Measurements from ENCODE around the gene TEX14. TPM values are rescaled to one million over a fixed set of nuclear protein-coding genes. Genes with fewer than 3 reads are reported as not detected.

TEX14 gene
- 0.11 TPM for total RNA-seq
- polyA plus RNA-seq: 0.09 TPM

GRCh38 chr17:58691701-58692238 lies at the start of gene TEX14:
Gene TEX14 (minus strand): TSS chr17:58692045. CDS start chr17:58652001, 40,044 bp downstream.
- WGBS: 86% methylated on average over 19 of the region's 19 CpGs
- DNase-seq (ENCODE audit: extremely low spot score): no peak
- peaks cover 1% of the 10 kb centered on the region for H3K4me1 ChIP-seq (ENCODE audit: insufficient read depth)

GRCh38 chr17:58741121-58741625 lies 49.3 kb upstream of the TEX14 start:
- H3K27ac ChIP-seq (ENCODE audit: low read depth): no peak overlapping the region
- no peak for DNase-seq (ENCODE audit: extremely low spot score)
- H3K4me1 ChIP-seq (ENCODE audit: insufficient read depth): no peaks in the 10 kb centered on the region
- no peaks in the 10 kb centered on the region for H3K36me3 ChIP-seq (ENCODE audit: insufficient read depth)
- H3K4me3 ChIP-seq (ENCODE audit: low read depth, low read length): no peak overlapping the region
- WGBS: 78% methylated on average over 8 of the region's 8 CpGs

More at GRCh38 chr17:58691701-58692238, at the start of gene TEX14:
- no peaks in the 10 kb centered on the region for H3K36me3 ChIP-seq (ENCODE audit: insufficient read depth)
- H3K27ac ChIP-seq (ENCODE audit: low read depth): peak within 1 kb of the TSS; percentile 80
- peak within 1 kb of the TSS; percentile 66 for H3K4me3 ChIP-seq (ENCODE audit: low read depth, low read length)

GRCh38 chr17:58734811-58735210 lies 43.0 kb upstream of the TEX14 start:
- Histone ChIP-seq H3K36me3 (ENCODE audit: insufficient read depth) (no peaks in the 10 kb centered on the region), H3K4me3 (ENCODE audit: low read depth, low read length) (no peak overlapping the region), H3K27ac (ENCODE audit: low read depth) (no peak overlapping the region), H3K4me1 (ENCODE audit: insufficient read depth) (no peaks in the 10 kb centered on the region)
- no peak for DNase-seq (ENCODE audit: extremely low spot score)
- 79% methylated on average over 3 of the region's 3 CpGs for WGBS

GRCh38 chr17:58734040-58734439 lies 42.2 kb upstream of the TEX14 start:
- Histone ChIP-seq H3K27ac (ENCODE audit: low read depth) (no peak overlapping the region), H3K36me3 (ENCODE audit: insufficient read depth) (no peaks in the 10 kb centered on the region), H3K4me1 (ENCODE audit: insufficient read depth) (no peaks in the 10 kb centered on the region), H3K4me3 (ENCODE audit: low read depth, low read length) (no peak overlapping the region)
- 85% methylated on average over 3 of the region's 3 CpGs for WGBS
- DNase-seq (ENCODE audit: extremely low spot score): no peak

- no peaks in the 10 kb centered on the region for H3K4me1 ChIP-seq (ENCODE audit: insufficient read depth)
- H3K27ac ChIP-seq (ENCODE audit: low read depth): no peak overlapping the region
- H3K4me3 ChIP-seq (ENCODE audit: low read depth, low read length): no peak overlapping the region
- DNase-seq (ENCODE audit: extremely low spot score): no peak
- H3K36me3 ChIP-seq (ENCODE audit: insufficient read depth): no peaks in the 10 kb centered on the region
Measured at GRCh38 chr17:58730937-58731336, 39.1 kb upstream of the TEX14 start.

GRCh38 chr17:58728798-58729197 lies 37.0 kb upstream of the TEX14 start:
- Histone ChIP-seq H3K4me1 (ENCODE audit: insufficient read depth) (no peaks in the 10 kb centered on the region), H3K27ac (ENCODE audit: low read depth) (no peak overlapping the region), H3K36me3 (ENCODE audit: insufficient read depth) (no peaks in the 10 kb centered on the region), H3K4me3 (ENCODE audit: low read depth, low read length) (no peak overlapping the region)
- WGBS: 26% methylated on average over 1 of the region's 1 CpG
- no peak for DNase-seq (ENCODE audit: extremely low spot score)

GRCh38 chr17:58722696-58723095 lies 30.9 kb upstream of the TEX14 start:
- H3K36me3 ChIP-seq (ENCODE audit: insufficient read depth): peaks cover 3% of the 10 kb centered on the region
- no peak for DNase-seq (ENCODE audit: extremely low spot score)
- H3K27ac ChIP-seq (ENCODE audit: low read depth): no peak overlapping the region
- H3K4me1 ChIP-seq (ENCODE audit: insufficient read depth): no peaks in the 10 kb centered on the region
- WGBS: 97% methylated on average over 2 of the region's 2 CpGs
- no peak overlapping the region for H3K4me3 ChIP-seq (ENCODE audit: low read depth, low read length)

GRCh38 chr17:58722274-58722673 lies 30.4 kb upstream of the TEX14 start:
- WGBS: 95% methylated on average over 1 of the region's 1 CpG
- H3K4me3 ChIP-seq (ENCODE audit: low read depth, low read length): no peak overlapping the region
- H3K36me3 ChIP-seq (ENCODE audit: insufficient read depth): peaks cover 3% of the 10 kb centered on the region
- no peak overlapping the region for H3K27ac ChIP-seq (ENCODE audit: low read depth)
- no peaks in the 10 kb centered on the region for H3K4me1 ChIP-seq (ENCODE audit: insufficient read depth)
- DNase-seq (ENCODE audit: extremely low spot score): no peak

DNA sequence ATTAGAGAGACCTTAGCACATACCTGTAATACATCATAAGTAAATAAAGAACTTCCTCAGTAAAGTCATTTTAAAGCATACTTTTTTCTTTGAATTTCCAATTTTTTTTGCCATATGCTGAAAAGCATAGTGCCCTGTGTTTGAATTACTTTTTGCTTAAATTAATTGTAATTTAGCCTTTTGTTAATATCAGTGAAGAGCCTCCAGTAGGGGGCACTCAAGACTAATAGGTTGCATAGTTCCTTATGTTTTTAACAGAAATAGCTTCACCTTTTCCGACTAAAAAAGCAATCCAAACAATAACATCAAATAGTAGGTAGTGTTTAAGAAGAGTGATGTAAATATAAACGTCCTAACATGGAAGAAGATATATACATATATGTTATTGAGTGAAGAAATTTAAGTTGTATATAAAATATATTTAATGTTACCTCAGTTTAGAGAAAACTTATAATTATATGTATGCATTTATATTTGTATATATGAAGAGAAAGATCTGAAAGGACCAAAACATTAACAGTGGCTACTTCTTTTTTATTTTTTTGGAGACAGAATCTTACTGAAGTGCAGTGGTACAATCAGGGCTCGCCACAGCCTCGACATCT lies 19.2 kb upstream of the TEX14 start:
- H3K27ac ChIP-seq (ENCODE audit: low read depth): no peak overlapping the region
- no peak overlapping the region for H3K4me3 ChIP-seq (ENCODE audit: low read depth, low read length)
- peaks cover 3% of the 10 kb centered on the region for H3K36me3 ChIP-seq (ENCODE audit: insufficient read depth)
- H3K4me1 ChIP-seq (ENCODE audit: insufficient read depth): no peaks in the 10 kb centered on the region
- DNase-seq (ENCODE audit: extremely low spot score): no peak
- 51% methylated on average over 4 of the region's 4 CpGs for WGBS

DNA sequence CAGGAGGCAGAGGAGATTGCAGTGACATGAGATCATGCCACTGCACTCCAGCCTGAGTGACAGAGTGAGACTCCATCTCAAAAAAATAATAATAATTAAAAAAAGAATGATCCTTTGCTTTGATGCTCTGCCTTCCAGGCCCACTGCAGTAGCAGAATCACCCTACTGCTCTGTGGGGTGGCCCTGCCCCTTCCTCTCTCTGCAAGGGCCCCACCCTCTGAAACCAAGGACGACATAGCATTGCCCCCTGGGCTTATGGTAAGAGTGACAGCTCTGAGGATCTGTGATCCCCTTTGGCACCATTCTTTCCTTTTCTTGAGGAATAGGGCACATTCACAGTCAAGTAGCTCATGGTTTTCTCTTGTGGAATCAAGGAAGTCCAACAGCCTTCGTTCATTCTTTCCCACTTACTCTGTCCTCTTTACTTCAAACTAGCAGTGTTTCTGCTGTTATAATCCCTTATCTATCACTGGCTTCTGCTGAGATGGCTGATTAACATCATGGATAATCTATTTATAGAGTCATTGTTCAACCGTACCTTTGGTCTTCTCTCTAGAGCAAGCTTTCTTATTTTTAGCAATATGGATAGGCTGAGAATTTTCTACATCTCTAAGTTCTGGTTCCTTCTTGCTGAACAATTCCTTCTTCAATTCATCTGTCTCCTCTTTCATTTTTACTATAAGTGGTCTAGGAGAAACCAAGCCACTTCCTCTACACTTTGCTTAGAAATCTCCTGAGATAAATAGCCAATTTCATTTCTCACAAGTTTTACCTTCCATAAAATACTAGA lies 14.7 kb upstream of the TEX14 start:
- Histone ChIP-seq H3K36me3 (ENCODE audit: insufficient read depth) (peaks cover 2% of the 10 kb centered on the region), H3K4me3 (ENCODE audit: low read depth, low read length) (no peak overlapping the region)
- 71% methylated on average over 3 of the region's 3 CpGs for WGBS

GRCh38 chr17:58703916-58704286 lies 12.1 kb upstream of the TEX14 start:
- 93% methylated on average over 2 of the region's 2 CpGs for WGBS
- no peak for DNase-seq (ENCODE audit: extremely low spot score)
- H3K27ac ChIP-seq (ENCODE audit: low read depth): no peak overlapping the region
- H3K4me3 ChIP-seq (ENCODE audit: low read depth, low read length): no peak overlapping the region
- H3K4me1 ChIP-seq (ENCODE audit: insufficient read depth): no peaks in the 10 kb centered on the region
- H3K36me3 ChIP-seq (ENCODE audit: insufficient read depth): no peaks in the 10 kb centered on the region

More for the DNA sequence above, 14.7 kb upstream of the TEX14 start:
- no peak for DNase-seq (ENCODE audit: extremely low spot score)
- Histone ChIP-seq H3K4me1 (ENCODE audit: insufficient read depth) (no peaks in the 10 kb centered on the region), H3K27ac (ENCODE audit: low read depth) (no peak overlapping the region)

- H3K4me3 ChIP-seq (ENCODE audit: low read depth, low read length): no peak overlapping the region
- no peaks in the 10 kb centered on the region for H3K36me3 ChIP-seq (ENCODE audit: insufficient read depth)
- H3K27ac ChIP-seq (ENCODE audit: low read depth): no peak overlapping the region
- 75% methylated on average over 4 of the region's 4 CpGs for WGBS
- H3K4me1 ChIP-seq (ENCODE audit: insufficient read depth): no peaks in the 10 kb centered on the region
- no peak for DNase-seq (ENCODE audit: extremely low spot score)
Measured at GRCh38 chr17:58703137-58703915, 11.5 kb upstream of the TEX14 start.

DNA sequence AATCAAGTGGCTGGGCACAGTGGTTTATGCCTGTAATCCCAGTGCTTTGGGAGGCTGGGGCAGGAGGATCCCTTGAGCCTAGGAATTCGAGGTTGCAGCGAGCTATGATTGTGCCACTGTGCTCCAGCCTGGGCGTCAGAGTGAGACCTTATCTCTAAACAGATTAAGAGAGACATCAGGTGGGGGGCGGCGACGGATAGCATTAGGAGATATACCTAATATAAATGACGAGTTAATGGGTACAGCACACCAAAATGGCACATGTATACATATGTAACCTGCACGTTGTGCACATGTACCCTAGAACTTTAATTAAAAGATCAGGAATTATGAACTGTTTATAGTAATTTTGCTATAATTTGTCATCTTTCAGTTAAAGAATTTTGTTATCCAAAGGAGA lies 10.9 kb upstream of the TEX14 start:
- no peak overlapping the region for H3K4me3 ChIP-seq (ENCODE audit: low read depth, low read length)
- H3K27ac ChIP-seq (ENCODE audit: low read depth): no peak overlapping the region
- no peaks in the 10 kb centered on the region for H3K4me1 ChIP-seq (ENCODE audit: insufficient read depth)
- WGBS: 85% methylated on average over 8 of the region's 8 CpGs
- DNase-seq (ENCODE audit: extremely low spot score): no peak
- H3K36me3 ChIP-seq (ENCODE audit: insufficient read depth): no peaks in the 10 kb centered on the region
